AG10803 (cell line): ENCODE measurements around the gene ZNF346.

Experiments
- DNase-seq: peaks from one replicate; pipeline ENCODE4 v3.0.0; 2010; ENCODE audit warnings: low read depth
- H3K4me3 ChIP-seq: 2 replicates; pipeline ENCODE4 v1.5.1; 2011; ENCODE audit warnings: mild to moderate bottlenecking, low read length, control low read depth
- CTCF ChIP-seq: conservative IDR thresholded peaks from 2 replicates; pipeline ENCODE4 v1.5.1; 2011; ENCODE audit warnings: mild to moderate bottlenecking, low read length, control low read depth, inconsistent platforms

Gene ZNF346

GRCh38 chr5:177036443-177036842, 13.9 kb downstream of the ZNF346 start:
- no peak for DNase-seq
- no peak for TF ChIP-seq CTCF
- no peak overlapping the region for H3K4me3 ChIP-seq

DNA sequence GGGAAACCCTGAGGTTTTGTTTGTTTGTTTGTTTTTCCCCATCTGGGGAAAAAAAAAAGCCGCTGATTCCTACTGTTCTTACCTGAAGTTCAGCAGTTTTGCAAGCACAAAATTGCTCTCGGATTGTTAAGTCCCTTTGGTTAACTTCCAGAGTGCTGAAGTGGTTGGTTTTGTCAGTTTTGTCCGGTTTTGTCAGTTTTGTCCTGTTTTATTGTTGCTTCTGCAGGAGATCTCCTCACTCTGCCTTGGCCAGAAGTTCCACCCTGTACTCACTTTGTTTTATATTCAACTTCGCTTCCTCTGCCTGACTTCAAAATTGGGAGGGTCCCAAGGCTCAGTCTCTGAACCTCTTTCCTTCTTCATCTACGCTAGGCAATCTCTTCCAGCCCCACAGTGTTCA, 14.4 kb downstream of the ZNF346 start:
- TF ChIP-seq CTCF: no peak
- no peak for DNase-seq
- H3K4me3 ChIP-seq: no peak overlapping the region

DNA sequence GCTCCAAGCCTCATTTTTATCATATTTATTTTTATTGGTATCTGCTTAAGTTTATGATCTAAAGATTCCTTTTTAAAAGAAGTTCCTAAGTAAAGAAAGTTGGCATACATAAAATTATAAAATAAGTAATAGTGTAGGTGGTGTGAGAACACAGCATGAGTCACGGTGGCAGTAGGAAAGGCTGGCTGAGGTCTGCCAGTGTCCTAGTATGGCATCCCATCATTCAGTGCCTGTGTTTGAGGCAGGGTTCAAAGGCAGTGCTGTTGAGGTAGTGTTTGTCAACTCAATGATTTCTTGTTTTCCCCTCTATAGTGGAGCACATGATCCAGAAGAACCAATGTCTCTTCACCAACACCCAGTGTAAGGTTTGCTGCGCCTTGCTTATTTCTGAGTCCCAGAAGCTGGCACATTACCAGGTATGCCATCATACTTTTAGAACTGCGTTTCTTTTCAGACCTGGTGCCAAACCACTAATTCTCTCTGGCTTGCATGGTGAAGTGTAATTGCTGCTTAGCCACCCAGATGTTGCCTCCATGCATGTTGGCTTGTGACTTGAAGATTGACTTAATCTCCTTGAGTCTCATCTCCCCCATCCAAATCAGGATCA, 18.4 kb downstream of the ZNF346 start:
- peak; percentile 93 for DNase-seq
- no peak for TF ChIP-seq CTCF
- no peak overlapping the region for H3K4me3 ChIP-seq

- no peak for DNase-seq
- no peak overlapping the region for H3K4me3 ChIP-seq
- no peak for TF ChIP-seq CTCF
These were observed 19.4 kb downstream of the ZNF346 start for GRCh38 chr5:177041936-177042335.

- no peak overlapping the region for H3K4me3 ChIP-seq
- TF ChIP-seq CTCF: no peak
- DNase-seq: no peak
These were observed 20.6 kb downstream of the ZNF346 start for GRCh38 chr5:177043114-177043513.

GRCh38 chr5:177043958-177044357, 21.5 kb downstream of the ZNF346 start:
- no peak overlapping the region for H3K4me3 ChIP-seq
- TF ChIP-seq CTCF: no peak
- no peak for DNase-seq

GRCh38 chr5:177044641-177045040, 22.1 kb downstream of the ZNF346 start:
- no peak for TF ChIP-seq CTCF
- H3K4me3 ChIP-seq: no peak overlapping the region
- DNase-seq: no peak
